ENCODE results near the gene ADAMTSL5. TPM values are rescaled to one million over a fixed set of nuclear protein-coding genes. Genes with fewer than 3 reads are reported as not detected.

ADAMTSL5 gene
- total RNA-seq, 1 experiment from 2014 or later, result 9.6 TPM

GRCh38 chr19:1507763-1508506, 4.9 kb downstream of the ADAMTSL5 start:
- H3K4me3 Mint-ChIP-seq (ENCODE audit: low read depth, unreplicated experiment), result peak overlapping the region; percentile 50
- no peak for TF ChIP-seq CTCF (IDR thresholded peaks at IDR 0.05; ENCODE audit: unreplicated experiment)
- DNase-seq, result peak; percentile 68
- H3K9me3 Mint-ChIP-seq (ENCODE audit: low read depth, unreplicated experiment), result no peaks in the 10 kb centered on the region
- intact Hi-C loops (cut with micrococcal nuclease; ENCODE audit: unreplicated experiment), result no loop called here
- CTCF ChIA-PET, result no interaction called here
- H3K36me3 Mint-ChIP-seq (ENCODE audit: insufficient read depth, unreplicated experiment), result peaks cover 17% of the 10 kb centered on the region
- peaks cover 7% of the 10 kb centered on the region for H3K27me3 Mint-ChIP-seq (ENCODE audit: unreplicated experiment)
- no TSS peak for BruUV-seq (replicated peaks)
- peak overlapping the region; percentile 61 for H3K27ac Mint-ChIP-seq (ENCODE audit: unreplicated experiment)
- no peaks in the 10 kb centered on the region for H3K4me1 Mint-ChIP-seq (ENCODE audit: low read depth, unreplicated experiment)

GRCh38 chr19:1507192-1507660, 5.6 kb downstream of the ADAMTSL5 start:
- H3K27ac Mint-ChIP-seq (ENCODE audit: unreplicated experiment), result peak overlapping the region; percentile 61
- no peaks in the 10 kb centered on the region for H3K9me3 Mint-ChIP-seq (ENCODE audit: low read depth, unreplicated experiment)
- H3K4me1 Mint-ChIP-seq (ENCODE audit: low read depth, unreplicated experiment), result no peaks in the 10 kb centered on the region
- DNase-seq, result no peak
- no peak for TF ChIP-seq CTCF (IDR thresholded peaks at IDR 0.05; ENCODE audit: unreplicated experiment)
- intact Hi-C loops (cut with micrococcal nuclease; ENCODE audit: unreplicated experiment), result no loop called here
- peaks cover 7% of the 10 kb centered on the region for H3K27me3 Mint-ChIP-seq (ENCODE audit: unreplicated experiment)
- H3K36me3 Mint-ChIP-seq (ENCODE audit: insufficient read depth, unreplicated experiment), result peaks cover 11% of the 10 kb centered on the region
- H3K4me3 Mint-ChIP-seq (ENCODE audit: low read depth, unreplicated experiment), result no peak overlapping the region
- BruUV-seq (replicated peaks), result no TSS peak
- CTCF ChIA-PET, result no interaction called here

- no peak for DNase-seq
- CTCF ChIA-PET, result interaction anchor here (0.6 kb wide), 1 partner anchor 15 kb away, joined by 4 read pairs; the partner anchor contains the start of gene REEP6
- Mint-ChIP-seq H3K9me3 (ENCODE audit: low read depth, unreplicated experiment) (no peaks in the 10 kb centered on the region), H3K4me3 (ENCODE audit: low read depth, unreplicated experiment) (no peak overlapping the region), H3K4me1 (ENCODE audit: low read depth, unreplicated experiment) (no peaks in the 10 kb centered on the region), H3K27ac (ENCODE audit: unreplicated experiment) (no peak overlapping the region), H3K36me3 (ENCODE audit: insufficient read depth, unreplicated experiment) (peaks cover 10% of the 10 kb centered on the region), H3K27me3 (ENCODE audit: unreplicated experiment) (peaks cover 7% of the 10 kb centered on the region)
- no peak for TF ChIP-seq CTCF (IDR thresholded peaks at IDR 0.05; ENCODE audit: unreplicated experiment)
- intact Hi-C loops (cut with micrococcal nuclease; ENCODE audit: unreplicated experiment), result no loop called here
- no TSS peak for BruUV-seq (replicated peaks)
These were observed 6.6 kb downstream of the ADAMTSL5 start for GRCh38 chr19:1505991-1506881.

- peaks cover under 1% of the 10 kb centered on the region for H3K27me3 Mint-ChIP-seq (ENCODE audit: unreplicated experiment)
- no peaks in the 10 kb centered on the region for H3K4me1 Mint-ChIP-seq (ENCODE audit: low read depth, unreplicated experiment)
- no peak overlapping the region for H3K4me3 Mint-ChIP-seq (ENCODE audit: low read depth, unreplicated experiment)
- intact Hi-C loops (cut with micrococcal nuclease; ENCODE audit: unreplicated experiment), result no loop called here
- no peaks in the 10 kb centered on the region for H3K9me3 Mint-ChIP-seq (ENCODE audit: low read depth, unreplicated experiment)
- no peak for TF ChIP-seq CTCF (IDR thresholded peaks at IDR 0.05; ENCODE audit: unreplicated experiment)
- CTCF ChIA-PET, result no interaction called here
- DNase-seq, result no peak
- no peak overlapping the region for H3K27ac Mint-ChIP-seq (ENCODE audit: unreplicated experiment)
- H3K36me3 Mint-ChIP-seq (ENCODE audit: insufficient read depth, unreplicated experiment), result peaks cover 10% of the 10 kb centered on the region
- no TSS peak for BruUV-seq (replicated peaks)
These were observed 7.8 kb downstream of the ADAMTSL5 start for GRCh38 chr19:1505012-1505411.
